ENCODE data around the gene OR5M3.

Gene OR5M3

DNA sequence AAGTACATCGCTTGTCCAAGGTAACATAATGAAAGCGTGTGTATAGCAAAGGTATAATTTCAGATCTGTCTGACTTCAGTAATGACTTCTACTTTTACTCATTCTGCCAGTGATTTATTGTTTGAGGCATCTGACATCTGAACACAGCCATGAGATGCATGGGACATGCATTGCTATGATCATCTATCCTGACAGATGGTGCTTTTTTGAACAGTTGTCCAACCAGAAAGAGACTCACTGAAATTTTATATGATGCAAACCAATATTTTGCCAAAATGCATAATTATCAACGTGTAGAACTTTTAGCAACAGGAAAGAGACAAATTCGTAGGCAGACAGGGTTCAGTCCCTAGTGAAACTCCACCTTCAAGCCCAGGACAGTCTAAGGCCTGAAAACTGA is 19.6 kb downstream of the OR5M3 start:
- H3F3A ChIP-seq (ENCODE audit: insufficient read depth), result no peaks in the 10 kb centered on the region
- TF ChIP-seq, protein P1, sequence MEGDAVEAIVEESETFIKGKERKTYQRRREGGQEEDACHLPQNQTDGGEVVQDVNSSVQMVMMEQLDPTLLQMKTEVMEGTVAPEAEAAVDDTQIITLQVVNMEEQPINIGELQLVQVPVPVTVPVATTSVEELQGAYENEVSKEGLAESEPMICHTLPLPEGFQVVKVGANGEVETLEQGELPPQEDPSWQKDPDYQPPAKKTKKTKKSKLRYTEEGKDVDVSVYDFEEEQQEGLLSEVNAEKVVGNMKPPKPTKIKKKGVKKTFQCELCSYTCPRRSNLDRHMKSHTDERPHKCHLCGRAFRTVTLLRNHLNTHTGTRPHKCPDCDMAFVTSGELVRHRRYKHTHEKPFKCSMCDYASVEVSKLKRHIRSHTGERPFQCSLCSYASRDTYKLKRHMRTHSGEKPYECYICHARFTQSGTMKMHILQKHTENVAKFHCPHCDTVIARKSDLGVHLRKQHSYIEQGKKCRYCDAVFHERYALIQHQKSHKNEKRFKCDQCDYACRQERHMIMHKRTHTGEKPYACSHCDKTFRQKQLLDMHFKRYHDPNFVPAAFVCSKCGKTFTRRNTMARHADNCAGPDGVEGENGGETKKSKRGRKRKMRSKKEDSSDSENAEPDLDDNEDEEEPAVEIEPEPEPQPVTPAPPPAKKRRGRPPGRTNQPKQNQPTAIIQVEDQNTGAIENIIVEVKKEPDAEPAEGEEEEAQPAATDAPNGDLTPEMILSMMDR (IDR thresholded peaks at IDR 0.05; ENCODE audit: insufficient read depth, low read length, poor library complexity, severe bottlenecking), result no peak
- no peak for TF ChIP-seq EZH2phosphoT487 (conservative IDR thresholded peaks at IDR 0.05; ENCODE audit: low read length)
- no peaks in the 10 kb centered on the region for H3K36me3 ChIP-seq (ENCODE audit: low read length)
- H3K9ac ChIP-seq (ENCODE audit: low read length), result no peak overlapping the region
- H3K27ac ChIP-seq (ENCODE audit: low read depth, low read length), result no peak overlapping the region
- H3K79me2 ChIP-seq (ENCODE audit: insufficient read depth, low read length), result no peaks in the 10 kb centered on the region
- no peak overlapping the region for H3K4me3 ChIP-seq (ENCODE audit: insufficient read depth, low read length, poor library complexity, severe bottlenecking)
- H4K20me1 ChIP-seq (ENCODE audit: low read depth, low read length), result no peaks in the 10 kb centered on the region
- no peaks in the 10 kb centered on the region for H3K27me3 ChIP-seq (ENCODE audit: low read length)
- no peak overlapping the region for H3K4me2 ChIP-seq (ENCODE audit: low read depth, low read length, poor library complexity, severe bottlenecking)
- H3K9me2 ChIP-seq (replicated peaks; ENCODE audit: insufficient read depth, low read length), result no peaks in the 10 kb centered on the region
- no peak overlapping the region for H2AFZ ChIP-seq (ENCODE audit: low read depth, low read length, severe bottlenecking)
- no peaks in the 10 kb centered on the region for H3K9me3 ChIP-seq (ENCODE audit: insufficient read depth, low read length)

Data from SU-DHL-6 (cell line).